ENCODE measurements around the gene NDE1. TPM values are rescaled to one million over a fixed set of nuclear protein-coding genes. Genes with fewer than 3 reads are reported as not detected.

Gene NDE1
- polyA plus RNA-seq, 1 of the 3 experiments (the other 2 are of a cell fraction): 27.9 TPM

DNA sequence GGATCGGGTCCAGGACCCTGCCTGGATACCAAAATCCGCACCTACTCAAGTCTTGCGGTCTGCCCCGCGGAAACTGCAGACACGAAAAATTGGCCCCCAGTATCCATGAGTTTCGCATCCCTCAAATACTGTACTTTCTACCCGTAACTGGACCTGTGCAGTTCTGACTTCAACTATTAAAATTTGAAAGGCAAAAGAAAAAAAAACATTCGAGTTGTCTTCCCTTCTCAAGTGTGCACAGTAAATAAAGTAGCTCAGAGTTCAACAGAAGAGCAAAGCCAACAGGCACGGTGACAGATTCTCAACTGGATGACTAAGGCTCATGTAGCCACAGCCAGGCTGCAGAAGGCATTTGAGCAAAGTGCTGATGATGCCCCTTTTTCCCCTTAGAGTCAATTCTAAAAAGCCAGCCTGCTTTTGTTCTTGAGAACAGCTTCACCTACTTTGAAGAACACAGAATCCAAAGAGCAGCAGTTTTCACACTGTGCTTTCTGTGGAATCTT is 39.6 kb upstream of the NDE1 start:
- POLR2A ChIA-PET: no interaction called here

GRCh38 chr16:15611610-15612009 is 38.4 kb upstream of the NDE1 start:
- Histone ChIP-seq H3K27me3 (ENCODE audit: insufficient read depth) (no peaks in the 10 kb centered on the region), H4K20me1 (ENCODE audit: insufficient read depth) (no peaks in the 10 kb centered on the region), H3K36me3 (replicated peaks in 1 of 2; ENCODE audit: control insufficient read depth in 1 of 2, insufficient read depth in 2 of 2, low read length in 1 of 2) (peaks cover 56 to 67% of the 10 kb centered on the region in 2 experiments), H3K27ac (ENCODE audit: low read depth in 2 of 2, low read length in 1 of 2) (no peak overlapping the region), H3F3A (replicated peaks; ENCODE audit: insufficient read depth) (no peaks in the 10 kb centered on the region), H3K9me2 (no peaks in the 10 kb centered on the region), H3K9ac (no peak overlapping the region), H3K9me3 (no peaks in the 10 kb centered on the region), H3K79me2 (ENCODE audit: insufficient read depth) (no peaks in the 10 kb centered on the region), H3K4me1 (ENCODE audit: control insufficient read depth in 1 of 2, insufficient read depth in 2 of 2, low read depth in 1 of 2, low read length in 1 of 2) (no peaks in the 10 kb centered on the region), H3K4me2 (no peak overlapping the region), H2AFZ (ENCODE audit: low read depth) (no peak overlapping the region), H3K4me3 (ENCODE audit: low read depth in 2 of 2, low read length in 1 of 2) (no peak overlapping the region)
- POLR2A ChIA-PET: no interaction called here
- WGBS (ENCODE audit: low lambda C conversion rate): 88% methylated on average over 7 of the region's 7 CpGs
- CTCF ChIA-PET: no interaction called here
- DNase-seq: no peak
- TF ChIP-seq TEAD4 (IDR thresholded peaks at IDR 0.05; ENCODE audit: borderline replicate concordance, insufficient read depth) (no peak), PBX3 (IDR thresholded peaks at IDR 0.05) (no peak), POLR2AphosphoS5 (IDR thresholded peaks at IDR 0.05; ENCODE audit: low read depth, low read length) (no peak), FOXJ3 (CRISPR knock-in tag; IDR thresholded peaks at IDR 0.05) (no peak), ELF1 (IDR thresholded peaks at IDR 0.05) (no peak), ZBTB33 (IDR thresholded peaks at IDR 0.05; ENCODE audit: borderline replicate concordance, low read depth) (no peak), NFIC (IDR thresholded peaks at IDR 0.05; ENCODE audit: borderline replicate concordance) (no peak), MXI1 (IDR thresholded peaks at IDR 0.05; ENCODE audit: low read depth, low read length) (no peak), MEF2A (IDR thresholded peaks at IDR 0.05; ENCODE audit: borderline replicate concordance, low read depth) (no peak), GABPA (IDR thresholded peaks at IDR 0.05; ENCODE audit: low read depth) (no peak), GATA2 (CRISPR knock-in tag; IDR thresholded peaks at IDR 0.05) (no peak), USF1 (IDR thresholded peaks at IDR 0.05; ENCODE audit: borderline replicate concordance, low read depth) (no peak), FOXM1 (IDR thresholded peaks at IDR 0.05; ENCODE audit: low read depth) (no peak)
- TF ChIP-seq, protein P1, sequence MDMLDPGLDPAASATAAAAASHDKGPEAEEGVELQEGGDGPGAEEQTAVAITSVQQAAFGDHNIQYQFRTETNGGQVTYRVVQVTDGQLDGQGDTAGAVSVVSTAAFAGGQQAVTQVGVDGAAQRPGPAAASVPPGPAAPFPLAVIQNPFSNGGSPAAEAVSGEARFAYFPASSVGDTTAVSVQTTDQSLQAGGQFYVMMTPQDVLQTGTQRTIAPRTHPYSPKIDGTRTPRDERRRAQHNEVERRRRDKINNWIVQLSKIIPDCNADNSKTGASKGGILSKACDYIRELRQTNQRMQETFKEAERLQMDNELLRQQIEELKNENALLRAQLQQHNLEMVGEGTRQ (IDR thresholded peaks at IDR 0.05; ENCODE audit: borderline replicate concordance, low read depth, low read length): no peak
- TF ChIP-seq, protein P2, sequence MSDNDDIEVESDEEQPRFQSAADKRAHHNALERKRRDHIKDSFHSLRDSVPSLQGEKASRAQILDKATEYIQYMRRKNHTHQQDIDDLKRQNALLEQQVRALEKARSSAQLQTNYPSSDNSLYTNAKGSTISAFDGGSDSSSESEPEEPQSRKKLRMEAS (IDR thresholded peaks at IDR 0.05; ENCODE audit: low read depth): no peak

More for the DNA sequence above, 39.6 kb upstream of the NDE1 start:
- Histone ChIP-seq H3K9me2 (no peaks in the 10 kb centered on the region), H3K4me3 (ENCODE audit: low read depth in 2 of 2, low read length in 1 of 2) (no peak overlapping the region), H3K4me1 (ENCODE audit: control insufficient read depth in 1 of 2, insufficient read depth in 2 of 2, low read depth in 1 of 2, low read length in 1 of 2) (no peaks in the 10 kb centered on the region), H3K79me2 (ENCODE audit: insufficient read depth) (no peaks in the 10 kb centered on the region), H3K36me3 (replicated peaks in 1 of 2; ENCODE audit: control insufficient read depth in 1 of 2, insufficient read depth in 2 of 2, low read length in 1 of 2) (peaks cover 49 to 66% of the 10 kb centered on the region in 2 experiments), H3K9me3 (no peaks in the 10 kb centered on the region), H4K20me1 (ENCODE audit: insufficient read depth) (no peaks in the 10 kb centered on the region; the same call in 1 of the 2 replicates), H2AFZ (ENCODE audit: low read depth) (no peak overlapping the region), H3K27ac (ENCODE audit: low read depth in 2 of 2, low read length in 1 of 2) (no peak overlapping the region), H3K9ac (no peak overlapping the region), H3K4me2 (no peak overlapping the region), H3F3A (replicated peaks; ENCODE audit: insufficient read depth) (no peaks in the 10 kb centered on the region), H3K27me3 (ENCODE audit: insufficient read depth) (no peaks in the 10 kb centered on the region)
- no peak for DNase-seq
- CTCF ChIA-PET: no interaction called here
- no peak for TF ChIP-seq SIN3A (IDR thresholded peaks at IDR 0.05; ENCODE audit: borderline replicate concordance, low read depth, low read length)
- no peak for TF ChIP-seq NRF1 (IDR thresholded peaks at IDR 0.05; ENCODE audit: low read depth, low read length)
- TF ChIP-seq, protein P1 (IDR thresholded peaks at IDR 0.05; ENCODE audit: borderline replicate concordance, low read depth, low read length): no peak
- TF ChIP-seq, protein P3, sequence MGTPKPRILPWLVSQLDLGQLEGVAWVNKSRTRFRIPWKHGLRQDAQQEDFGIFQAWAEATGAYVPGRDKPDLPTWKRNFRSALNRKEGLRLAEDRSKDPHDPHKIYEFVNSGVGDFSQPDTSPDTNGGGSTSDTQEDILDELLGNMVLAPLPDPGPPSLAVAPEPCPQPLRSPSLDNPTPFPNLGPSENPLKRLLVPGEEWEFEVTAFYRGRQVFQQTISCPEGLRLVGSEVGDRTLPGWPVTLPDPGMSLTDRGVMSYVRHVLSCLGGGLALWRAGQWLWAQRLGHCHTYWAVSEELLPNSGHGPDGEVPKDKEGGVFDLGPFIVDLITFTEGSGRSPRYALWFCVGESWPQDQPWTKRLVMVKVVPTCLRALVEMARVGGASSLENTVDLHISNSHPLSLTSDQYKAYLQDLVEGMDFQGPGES (IDR thresholded peaks at IDR 0.05; ENCODE audit: low read depth, low read length): no peak
- WGBS (ENCODE audit: low lambda C conversion rate): 90% methylated on average over 10 of the region's 10 CpGs

Data from SK-N-SH (cell line).